Osteoblast (primary cell): ENCODE data around the gene PDCD2. TPM values are rescaled to one million over a fixed set of nuclear protein-coding genes. Genes with fewer than 3 reads are reported as not detected.
A peak's percentile ranks its signal among the peaks of the same experiment; 100 is the strongest.

Experiments used
- DNase-seq: peaks from one replicate; pipeline ENCODE4 v3.0.0; 2011; ENCODE audit warnings: low spot score, mixed read lengths; ENCODE audit not compliant: insufficient read length; ENCODE audit errors: missing footprints
- H2AFZ ChIP-seq: 2 replicates; pipeline ENCODE4 v1.6.0; 2011; ENCODE audit warnings: mild to moderate bottlenecking, low read length
- H3K27ac ChIP-seq: 2 replicates; pipeline ENCODE4 v1.5.1; 2011; ENCODE audit warnings: mild to moderate bottlenecking, low read depth, low read length, moderate library complexity
- H3K27me3 ChIP-seq: 2 replicates; pipeline ENCODE4 v1.6.0; 2012; ENCODE audit warnings: mild to moderate bottlenecking, control low read depth, inconsistent platforms, low read length, moderate library complexity; ENCODE audit not compliant: insufficient read depth
- H3K36me3 ChIP-seq: 2 replicates; pipeline ENCODE4 v1.5.1; 2011; ENCODE audit warnings: mild to moderate bottlenecking, low read length, control low read depth, moderate library complexity; ENCODE audit not compliant: insufficient read depth
- H3K4me1 ChIP-seq: 2 replicates; pipeline ENCODE4 v1.5.1; 2011; ENCODE audit warnings: mild to moderate bottlenecking, low read length, control low read depth, moderate library complexity; ENCODE audit not compliant: insufficient read depth
- H3K4me2 ChIP-seq: 2 replicates; pipeline ENCODE4 v1.6.0; 2011; ENCODE audit warnings: mild to moderate bottlenecking, low read length; ENCODE audit not compliant: insufficient read depth
- H3K4me3 ChIP-seq: fragments of 200-600 bp; sonication (generic); 3 replicates; pipeline ENCODE4 v1.5.1; 2012; ENCODE audit warnings: mild to moderate bottlenecking, low read length, inconsistent platforms; ENCODE audit not compliant: insufficient read depth
- H3K79me2 ChIP-seq: 2 replicates; pipeline ENCODE4 v1.6.0; 2012; ENCODE audit warnings: mild to moderate bottlenecking, low read length, control low read depth, inconsistent platforms; ENCODE audit not compliant: insufficient read depth
- H3K9me3 ChIP-seq: 2 replicates; pipeline ENCODE4 v1.5.1; 2011; ENCODE audit warnings: low read depth, low read length, control low read depth
- H4K20me1 ChIP-seq: 2 replicates; pipeline ENCODE4 v1.6.0; 2012; ENCODE audit warnings: mild to moderate bottlenecking, low read length, control low read depth; ENCODE audit not compliant: insufficient read depth
- total RNA-seq: library from RNA; depleted of rRNA; stranded (reverse); fragments of >200 nt; gene quantifications from 2 replicates; pipeline ENCODE4 v1.2.3, GENCODE V29; 2012
- TF ChIP-seq, protein P1 (sequence below): IDR thresholded peaks from 2 replicates; pipeline ENCODE4 v1.5.1; 2011; ENCODE audit warnings: mild to moderate bottlenecking, low read depth, low read length, moderate library complexity; ENCODE audit errors: extremely low read depth

The PDCD2 gene
- total RNA-seq, 1 donor = 69.5 TPM

DNA sequence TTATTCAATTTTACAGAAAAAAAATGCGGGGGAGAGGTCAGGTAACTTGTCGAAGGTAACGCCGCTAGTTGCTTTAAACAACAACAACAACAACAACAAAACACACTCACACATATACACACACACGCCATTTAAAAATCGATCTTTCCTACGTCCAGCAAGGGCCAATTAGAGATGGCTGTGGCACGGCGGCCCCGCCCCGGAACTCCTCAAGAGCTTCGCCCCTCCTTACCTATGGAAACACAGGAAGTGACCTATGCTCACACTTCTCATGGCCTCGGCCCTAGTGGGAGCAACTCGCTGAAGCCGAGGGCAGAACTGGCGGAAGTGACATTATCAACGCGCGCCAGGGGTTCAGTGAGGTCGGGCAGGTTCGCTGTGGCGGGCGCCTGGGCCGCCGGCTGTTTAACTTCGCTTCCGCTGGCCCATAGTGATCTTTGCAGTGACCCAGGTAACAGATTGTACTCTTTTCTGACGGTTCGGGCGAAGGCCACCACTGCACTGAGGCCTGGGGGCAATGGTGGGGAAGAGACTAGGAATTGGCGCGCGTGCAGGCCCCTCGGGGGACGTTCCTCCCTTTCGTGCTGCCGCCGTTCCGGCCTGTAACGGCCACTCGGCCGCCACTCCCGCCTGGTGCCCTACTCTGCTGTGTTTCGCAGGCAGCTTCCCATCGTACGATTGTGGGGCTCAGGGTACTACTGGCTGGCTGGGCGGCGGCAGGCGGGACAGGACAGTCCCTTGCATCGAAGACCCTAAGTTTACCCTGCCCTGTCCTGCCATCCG is 30.2 kb downstream of the PDCD2 start, which contains the start of gene TBP:
Gene TBP, plus strand, starts transcription at position 357 of the 783 bp plus-strand sequence. CDS start 2,661 bp downstream, outside the sequence.
- Histone ChIP-seq H3K79me2 (peaks cover 83% of the 10 kb centered on the region), H3K4me2 (peak within 1 kb of the TSS; percentile 100), H3K27ac (peak within 1 kb of the TSS; percentile 97), H4K20me1 (peaks cover 36% of the 10 kb centered on the region), H3K9me3 (no peaks in the 10 kb centered on the region), H3K4me3 (peak within 1 kb of the TSS; percentile 83), H3K27me3 (no peaks in the 10 kb centered on the region), H2AFZ (peak within 1 kb of the TSS; percentile 99), H3K4me1 (peaks cover 26% of the 10 kb centered on the region), H3K36me3 (peaks cover 19% of the 10 kb centered on the region)
- peak; percentile 93 for DNase-seq
- TF ChIP-seq, protein P1, sequence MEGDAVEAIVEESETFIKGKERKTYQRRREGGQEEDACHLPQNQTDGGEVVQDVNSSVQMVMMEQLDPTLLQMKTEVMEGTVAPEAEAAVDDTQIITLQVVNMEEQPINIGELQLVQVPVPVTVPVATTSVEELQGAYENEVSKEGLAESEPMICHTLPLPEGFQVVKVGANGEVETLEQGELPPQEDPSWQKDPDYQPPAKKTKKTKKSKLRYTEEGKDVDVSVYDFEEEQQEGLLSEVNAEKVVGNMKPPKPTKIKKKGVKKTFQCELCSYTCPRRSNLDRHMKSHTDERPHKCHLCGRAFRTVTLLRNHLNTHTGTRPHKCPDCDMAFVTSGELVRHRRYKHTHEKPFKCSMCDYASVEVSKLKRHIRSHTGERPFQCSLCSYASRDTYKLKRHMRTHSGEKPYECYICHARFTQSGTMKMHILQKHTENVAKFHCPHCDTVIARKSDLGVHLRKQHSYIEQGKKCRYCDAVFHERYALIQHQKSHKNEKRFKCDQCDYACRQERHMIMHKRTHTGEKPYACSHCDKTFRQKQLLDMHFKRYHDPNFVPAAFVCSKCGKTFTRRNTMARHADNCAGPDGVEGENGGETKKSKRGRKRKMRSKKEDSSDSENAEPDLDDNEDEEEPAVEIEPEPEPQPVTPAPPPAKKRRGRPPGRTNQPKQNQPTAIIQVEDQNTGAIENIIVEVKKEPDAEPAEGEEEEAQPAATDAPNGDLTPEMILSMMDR = no peak

DNA sequence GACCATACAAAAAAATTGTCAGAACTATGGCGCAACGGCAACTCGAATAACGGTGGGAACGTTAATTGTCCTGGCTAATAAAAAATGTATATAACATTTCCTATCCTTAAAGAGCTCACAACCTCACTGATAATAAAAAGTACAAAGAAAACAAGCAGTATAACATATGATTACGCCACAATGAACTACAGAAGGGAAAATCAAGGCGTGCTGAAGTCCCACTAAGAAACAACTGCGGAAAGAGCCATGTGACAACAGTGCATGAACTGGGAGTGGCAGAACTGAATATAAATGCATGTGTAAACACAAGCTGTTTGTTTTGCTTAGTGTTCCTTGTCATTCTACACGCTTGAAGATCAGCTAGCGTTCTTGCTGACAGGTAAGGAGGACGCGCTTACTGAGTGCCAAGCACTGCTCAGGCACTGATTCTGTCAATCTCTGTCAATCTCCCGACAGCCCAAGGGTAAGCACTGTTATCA is 30.9 kb downstream of the PDCD2 start:
- H3K27me3 ChIP-seq = no peaks in the 10 kb centered on the region
- H3K9me3 ChIP-seq = no peaks in the 10 kb centered on the region
- H3K4me1 ChIP-seq = peaks cover 26% of the 10 kb centered on the region
- H3K27ac ChIP-seq = peak overlapping the region; percentile 97
- H3K4me3 ChIP-seq = peak overlapping the region; percentile 83
- H3K79me2 ChIP-seq = peaks cover 84% of the 10 kb centered on the region
- H3K4me2 ChIP-seq = peak overlapping the region; percentile 100
- H4K20me1 ChIP-seq = peaks cover 43% of the 10 kb centered on the region
- TF ChIP-seq, protein P1 = no peak
- H2AFZ ChIP-seq = peak overlapping the region; percentile 99
- DNase-seq = no peak
- H3K36me3 ChIP-seq = peaks cover 22% of the 10 kb centered on the region

DNA sequence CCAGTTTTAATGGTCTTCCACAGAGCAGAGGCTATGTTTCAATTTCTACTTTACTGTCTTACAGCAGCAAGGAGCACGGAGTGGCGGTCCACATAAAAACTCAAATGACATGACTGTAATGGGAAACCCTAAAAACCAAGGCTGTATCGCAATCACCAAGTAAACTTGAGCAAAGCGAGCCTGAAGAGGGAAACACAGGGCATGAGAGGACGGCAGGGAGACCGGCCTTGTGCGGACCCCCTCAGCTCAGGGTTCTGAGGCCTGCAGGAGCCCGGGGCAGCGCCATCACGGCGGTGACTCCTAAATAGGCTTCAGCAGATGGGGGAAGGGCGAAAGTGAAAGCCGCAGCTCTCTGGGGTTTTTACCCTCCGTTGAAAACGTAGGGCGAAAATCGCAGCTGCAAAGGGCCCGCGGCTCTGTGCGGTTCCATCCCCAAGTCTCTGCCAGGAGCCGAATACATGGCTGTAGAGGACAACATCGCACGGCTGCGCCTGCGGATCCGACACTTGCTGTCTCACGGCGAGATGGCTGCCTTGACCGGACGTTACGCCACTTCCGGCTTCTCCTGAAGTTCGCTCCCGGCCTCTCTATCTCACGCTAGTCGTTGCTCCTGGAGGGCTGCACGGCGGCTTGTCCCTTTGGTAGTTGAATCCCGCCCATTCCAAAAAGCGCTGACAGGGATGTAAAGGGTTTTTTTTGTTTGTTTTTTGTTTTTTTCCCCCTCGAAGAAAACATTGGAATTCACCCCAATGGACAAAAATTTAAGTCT is 31.5 kb downstream of the PDCD2 start, which contains the start of gene PSMB1:
Gene PSMB1, minus strand, starts transcription at position 543 of the 769 bp plus-strand sequence. Its CDS starts 65 bp downstream, at position 478.
- Histone ChIP-seq H3K4me2 (peak within 1 kb of the TSS; percentile 100), H3K27me3 (no peaks in the 10 kb centered on the region), H3K4me1 (peaks cover 26% of the 10 kb centered on the region), H3K27ac (peak within 1 kb of the TSS; percentile 97), H3K9me3 (no peaks in the 10 kb centered on the region), H3K36me3 (peaks cover 24% of the 10 kb centered on the region), H2AFZ (peak within 1 kb of the TSS; percentile 99), H3K4me3 (peak within 1 kb of the TSS; percentile 83), H4K20me1 (peaks cover 49% of the 10 kb centered on the region), H3K79me2 (peaks cover 85% of the 10 kb centered on the region)
- peak; percentile 78 for DNase-seq
- TF ChIP-seq, protein P1 = no peak
